ENCODE results near the gene CRHBP. TPM values are rescaled to one million over a fixed set of nuclear protein-coding genes. Genes with fewer than 3 reads are reported as not detected.

CRHBP gene
- total and polyA plus RNA-seq, 2 donors (not counting 1 experiment from before 2014, with no cell fraction given), result 0.17 TPM

- Histone ChIP-seq H3K27me3 (ENCODE audit: control insufficient read depth, insufficient read depth, low read length) (peaks cover 4% of the 10 kb centered on the region), H3K4me2 (ENCODE audit: extremely low read depth, insufficient read depth, low read length) (no peak overlapping the region), H4K20me1 (ENCODE audit: control insufficient read depth, extremely low read depth, insufficient read depth, low read length) (no peaks in the 10 kb centered on the region), H3K36me3 (ENCODE audit: control insufficient read depth, insufficient read depth, low read length) (no peaks in the 10 kb centered on the region), H2AFZ (ENCODE audit: low read length) (no peak overlapping the region), H3K79me2 (ENCODE audit: control insufficient read depth, insufficient read depth, low read length) (no peaks in the 10 kb centered on the region), H3K27ac (ENCODE audit: insufficient read depth, low read length) (no peak overlapping the region), H3K4me1 (ENCODE audit: control insufficient read depth, extremely low read depth, insufficient read depth, low read length) (no peaks in the 10 kb centered on the region), H3K4me3 (replicated peaks in 1 of 4; ENCODE audit: control extremely low read depth in 1 of 4, insufficient read depth in 1 of 4, low read depth in 3 of 4, low read length in 4 of 4) (no peak overlapping the region), H3K9me3 (ENCODE audit: control insufficient read depth, insufficient read depth, low read depth, low read length) (no peaks in the 10 kb centered on the region), H3K9ac (ENCODE audit: insufficient read depth, low read length) (no peak overlapping the region)
- TF ChIP-seq CTCF (conservative IDR thresholded peaks at IDR 0.05 in 1 of 2, IDR thresholded peaks at IDR 0.05 in 1 of 2; ENCODE audit: low read depth in 1 of 2, low read length in 2 of 2), result no peak
- TF ChIP-seq EZH2 (IDR thresholded peaks at IDR 0.05; ENCODE audit: low read length, missing control alignments), result no peak
- DNase-seq (ENCODE audit: low read depth in 2 of 2), result no peak
Measured at GRCh38 chr5:76927961-76928360, 24.9 kb upstream of the CRHBP start.

DNA sequence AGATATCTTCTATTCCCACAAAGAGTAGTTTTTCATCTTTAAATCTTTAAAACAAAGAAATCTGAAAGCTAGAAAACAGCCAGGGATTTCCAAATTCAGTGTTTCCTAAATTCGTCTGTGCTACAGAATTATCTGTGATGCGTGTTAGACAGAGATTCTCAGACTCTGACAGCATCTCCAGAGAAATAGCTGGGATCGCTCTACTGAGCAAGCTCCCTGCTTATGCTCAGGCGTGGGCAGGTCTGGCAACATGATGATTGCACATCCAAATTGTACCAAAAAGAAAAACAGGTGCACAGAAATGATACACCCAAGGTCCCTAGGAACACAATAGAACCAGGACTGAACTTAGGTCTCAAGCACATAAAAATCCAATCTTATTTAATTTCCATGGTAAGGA lies 22.8 kb upstream of the CRHBP start:
- H3K79me2 ChIP-seq (ENCODE audit: control insufficient read depth, insufficient read depth, low read length), result no peaks in the 10 kb centered on the region
- no peaks in the 10 kb centered on the region for H4K20me1 ChIP-seq (ENCODE audit: control insufficient read depth, extremely low read depth, insufficient read depth, low read length)
- no peak for DNase-seq (ENCODE audit: low read depth in 2 of 2)
- no peak overlapping the region for H3K27ac ChIP-seq (ENCODE audit: insufficient read depth, low read length)
- H3K4me3 ChIP-seq (replicated peaks in 1 of 4; ENCODE audit: control extremely low read depth in 1 of 4, insufficient read depth in 1 of 4, low read depth in 3 of 4, low read length in 4 of 4), result no peak overlapping the region
- no peak overlapping the region for H3K4me2 ChIP-seq (ENCODE audit: extremely low read depth, insufficient read depth, low read length)
- H2AFZ ChIP-seq (ENCODE audit: low read length), result no peak overlapping the region
- no peaks in the 10 kb centered on the region for H3K36me3 ChIP-seq (ENCODE audit: control insufficient read depth, insufficient read depth, low read length)
- peaks cover 4% of the 10 kb centered on the region for H3K27me3 ChIP-seq (ENCODE audit: control insufficient read depth, insufficient read depth, low read length)
- no peak for TF ChIP-seq CTCF (conservative IDR thresholded peaks at IDR 0.05 in 1 of 2, IDR thresholded peaks at IDR 0.05 in 1 of 2; ENCODE audit: low read depth in 1 of 2, low read length in 2 of 2)
- no peak for TF ChIP-seq EZH2 (IDR thresholded peaks at IDR 0.05; ENCODE audit: low read length, missing control alignments)
- no peaks in the 10 kb centered on the region for H3K9me3 ChIP-seq (ENCODE audit: control insufficient read depth, insufficient read depth, low read depth, low read length)
- H3K9ac ChIP-seq (ENCODE audit: insufficient read depth, low read length), result no peak overlapping the region
- no peaks in the 10 kb centered on the region for H3K4me1 ChIP-seq (ENCODE audit: control insufficient read depth, extremely low read depth, insufficient read depth, low read length)

- H3K36me3 ChIP-seq (ENCODE audit: control insufficient read depth, insufficient read depth, low read length), result no peaks in the 10 kb centered on the region
- H3K79me2 ChIP-seq (ENCODE audit: control insufficient read depth, insufficient read depth, low read length), result no peaks in the 10 kb centered on the region
- H3K4me1 ChIP-seq (ENCODE audit: control insufficient read depth, extremely low read depth, insufficient read depth, low read length), result no peaks in the 10 kb centered on the region
- no peak for DNase-seq (ENCODE audit: low read depth in 2 of 2)
- H3K9me3 ChIP-seq (ENCODE audit: control insufficient read depth, insufficient read depth, low read depth, low read length), result no peaks in the 10 kb centered on the region
- no peak overlapping the region for H3K4me2 ChIP-seq (ENCODE audit: extremely low read depth, insufficient read depth, low read length)
- H3K9ac ChIP-seq (ENCODE audit: insufficient read depth, low read length), result no peak overlapping the region
- TF ChIP-seq EZH2 (IDR thresholded peaks at IDR 0.05; ENCODE audit: low read length, missing control alignments) (no peak), CTCF (conservative IDR thresholded peaks at IDR 0.05 in 1 of 2, IDR thresholded peaks at IDR 0.05 in 1 of 2; ENCODE audit: low read depth in 1 of 2, low read length in 2 of 2) (no peak)
- H2AFZ ChIP-seq (ENCODE audit: low read length), result no peak overlapping the region
- H3K27me3 ChIP-seq (ENCODE audit: control insufficient read depth, insufficient read depth, low read length), result no peaks in the 10 kb centered on the region
- H4K20me1 ChIP-seq (ENCODE audit: control insufficient read depth, extremely low read depth, insufficient read depth, low read length), result no peaks in the 10 kb centered on the region
- no peak overlapping the region for H3K4me3 ChIP-seq (replicated peaks in 1 of 4; ENCODE audit: control extremely low read depth in 1 of 4, insufficient read depth in 1 of 4, low read depth in 3 of 4, low read length in 4 of 4)
- no peak overlapping the region for H3K27ac ChIP-seq (ENCODE audit: insufficient read depth, low read length)
Measured at GRCh38 chr5:76938177-76938576, 14.7 kb upstream of the CRHBP start.
